Hepatocyte (in vitro differentiated cells): ENCODE measurements around the gene ANXA9.

Source experiments
- EZH2 ChIP-seq: fragments of 200-600 bp; sonication (generic); IDR thresholded peaks from 2 replicates; pipeline ENCODE4 v1.6.1; 2016; ENCODE audit warnings: antibody characterized with exemption, mild to moderate bottlenecking, borderline replicate concordance
- TF ChIP-seq, protein P1 (sequence below): fragments of 200-600 bp; sonication (generic); IDR thresholded peaks from 2 replicates; pipeline ENCODE4 v1.5.1; 2016; ENCODE audit warnings: antibody characterized with exemption, mild to moderate bottlenecking; ENCODE audit not compliant: poor library complexity

DNA sequence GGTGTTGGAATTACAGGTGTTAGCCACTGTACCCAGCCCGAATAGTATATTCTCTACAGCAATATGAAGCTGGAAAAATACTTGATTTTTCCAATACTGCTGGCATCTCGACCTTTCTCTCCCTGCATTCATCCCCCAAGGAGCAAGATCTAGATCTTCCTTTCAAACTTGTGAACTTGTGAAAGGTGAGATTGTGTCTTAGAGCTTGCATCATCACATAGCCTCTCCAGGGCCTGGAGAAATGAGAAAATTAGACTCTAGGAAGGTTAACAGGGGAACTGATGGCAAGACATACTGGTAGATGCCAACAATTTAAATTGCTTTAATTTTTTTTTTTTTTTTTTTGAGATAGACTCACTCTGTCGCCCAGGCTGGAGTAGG, 28.2 kb downstream of the ANXA9 start:
- TF ChIP-seq, protein P1, sequence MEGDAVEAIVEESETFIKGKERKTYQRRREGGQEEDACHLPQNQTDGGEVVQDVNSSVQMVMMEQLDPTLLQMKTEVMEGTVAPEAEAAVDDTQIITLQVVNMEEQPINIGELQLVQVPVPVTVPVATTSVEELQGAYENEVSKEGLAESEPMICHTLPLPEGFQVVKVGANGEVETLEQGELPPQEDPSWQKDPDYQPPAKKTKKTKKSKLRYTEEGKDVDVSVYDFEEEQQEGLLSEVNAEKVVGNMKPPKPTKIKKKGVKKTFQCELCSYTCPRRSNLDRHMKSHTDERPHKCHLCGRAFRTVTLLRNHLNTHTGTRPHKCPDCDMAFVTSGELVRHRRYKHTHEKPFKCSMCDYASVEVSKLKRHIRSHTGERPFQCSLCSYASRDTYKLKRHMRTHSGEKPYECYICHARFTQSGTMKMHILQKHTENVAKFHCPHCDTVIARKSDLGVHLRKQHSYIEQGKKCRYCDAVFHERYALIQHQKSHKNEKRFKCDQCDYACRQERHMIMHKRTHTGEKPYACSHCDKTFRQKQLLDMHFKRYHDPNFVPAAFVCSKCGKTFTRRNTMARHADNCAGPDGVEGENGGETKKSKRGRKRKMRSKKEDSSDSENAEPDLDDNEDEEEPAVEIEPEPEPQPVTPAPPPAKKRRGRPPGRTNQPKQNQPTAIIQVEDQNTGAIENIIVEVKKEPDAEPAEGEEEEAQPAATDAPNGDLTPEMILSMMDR, result no peak
- TF ChIP-seq EZH2, result no peak
